ENCODE results near the gene CASP7.

DNA sequence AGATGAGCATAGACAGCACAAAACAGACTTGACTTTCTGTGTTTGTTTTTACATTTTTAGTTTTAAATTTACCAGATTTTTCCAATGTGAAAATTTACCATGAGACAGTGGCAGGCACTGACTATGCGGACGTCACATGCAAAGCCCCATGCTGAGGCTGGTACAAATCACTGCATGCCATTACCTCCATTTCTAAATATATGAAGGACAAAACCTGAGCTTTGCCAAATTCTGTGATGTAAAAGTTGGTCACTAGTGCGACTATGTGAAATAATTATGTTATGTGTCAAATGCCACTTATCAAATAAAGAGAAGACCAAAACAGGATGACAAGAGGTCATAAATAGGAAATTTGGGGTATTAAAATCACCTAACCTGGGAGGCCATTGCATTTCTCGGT, 38.0 kb upstream of the CASP7 start:
- TF ChIP-seq CTCF (IDR thresholded peaks at IDR 0.05): no peak
- no peak for TF ChIP-seq POLR2A (IDR thresholded peaks at IDR 0.05)
